Parathyroid adenoma (tissue), 2 donors: ENCODE results near the gene STUM.

Experiments used
- H2AFZ ChIP-seq: fragments of 300-600 bp; sonication (generic); one replicate; pipeline ENCODE4 v1.7.0; 2017; ENCODE audit warnings: antibody characterized with exemption, mild to moderate bottlenecking
- H3K27ac ChIP-seq: fragments of 300-600 bp; sonication (generic); one replicate; pipeline ENCODE4 v1.7.0; 2017
- H3K27me3 ChIP-seq: fragments of 300-600 bp; sonication (generic); one replicate; pipeline ENCODE4 v1.7.0; 2017; ENCODE audit warnings: low read length; ENCODE audit not compliant: control insufficient read depth, insufficient read depth
- H3K36me3 ChIP-seq: fragments of 300-600 bp; sonication (generic); one replicate; pipeline ENCODE4 v1.7.0; 2017; ENCODE audit warnings: low read length; ENCODE audit not compliant: control insufficient read depth, insufficient read depth
- H3K4me1 ChIP-seq: fragments of 300-600 bp; sonication (generic); one replicate; pipeline ENCODE4 v1.7.0; 2017; ENCODE audit warnings: control low read depth
- H3K4me2 ChIP-seq: fragments of 300-600 bp; sonication (generic); one replicate; pipeline ENCODE4 v1.7.0; 2017; ENCODE audit warnings: low read length
- H3K4me3 ChIP-seq: fragments of 300-600 bp; sonication (generic); one replicate; pipeline ENCODE4 v1.7.0; 2017; ENCODE audit warnings: low read depth, low read length
- H3K79me2 ChIP-seq: fragments of 300-600 bp; sonication (generic); one replicate; pipeline ENCODE4 v1.7.0; 2017; ENCODE audit warnings: control low read depth
- H3K9ac ChIP-seq: fragments of 300-600 bp; sonication (generic); one replicate; pipeline ENCODE4 v1.7.0; 2017; ENCODE audit warnings: mild to moderate bottlenecking
- H3K9me3 ChIP-seq: fragments of 300-600 bp; sonication (generic); one replicate; pipeline ENCODE4 v1.7.0; 2017; ENCODE audit warnings: low read length; ENCODE audit not compliant: control insufficient read depth
- TF ChIP-seq, protein P1 (sequence below): fragments of 300-600 bp; sonication (generic); IDR thresholded peaks from one replicate; pipeline ENCODE4 v1.7.0; 2017; ENCODE audit warnings: antibody characterized with exemption, mild to moderate bottlenecking
- donor health status: primary hyperparathyroidism.

The STUM gene

DNA sequence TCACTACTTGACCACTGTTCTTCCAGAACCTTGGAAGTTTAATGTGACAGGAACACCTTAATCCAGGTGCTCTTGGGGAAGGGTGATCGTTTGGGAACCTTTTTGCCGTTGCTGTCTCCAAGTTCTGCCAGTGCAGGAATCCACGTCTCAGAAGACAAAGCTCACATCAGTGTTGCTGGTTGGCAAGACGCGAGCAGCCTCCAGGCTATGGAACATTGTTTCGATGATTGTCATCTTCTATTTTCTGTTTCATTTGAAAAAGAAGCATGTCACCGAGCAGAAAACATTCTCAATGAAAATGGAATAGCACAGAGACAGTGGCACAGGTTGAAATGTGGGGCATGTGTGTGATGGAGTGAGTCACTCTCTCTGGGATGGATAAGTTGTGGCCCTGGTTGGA lies 11.7 kb downstream of the STUM start:
- H3K79me2 ChIP-seq: no peaks in the 10 kb centered on the region
- no peaks in the 10 kb centered on the region for H3K36me3 ChIP-seq
- H3K27ac ChIP-seq: no peak overlapping the region
- H3K27me3 ChIP-seq: no peaks in the 10 kb centered on the region
- no peak overlapping the region for H2AFZ ChIP-seq
- H3K4me3 ChIP-seq: no peak overlapping the region
- no peak overlapping the region for H3K9ac ChIP-seq
- H3K4me2 ChIP-seq: no peak overlapping the region
- TF ChIP-seq, protein P1, sequence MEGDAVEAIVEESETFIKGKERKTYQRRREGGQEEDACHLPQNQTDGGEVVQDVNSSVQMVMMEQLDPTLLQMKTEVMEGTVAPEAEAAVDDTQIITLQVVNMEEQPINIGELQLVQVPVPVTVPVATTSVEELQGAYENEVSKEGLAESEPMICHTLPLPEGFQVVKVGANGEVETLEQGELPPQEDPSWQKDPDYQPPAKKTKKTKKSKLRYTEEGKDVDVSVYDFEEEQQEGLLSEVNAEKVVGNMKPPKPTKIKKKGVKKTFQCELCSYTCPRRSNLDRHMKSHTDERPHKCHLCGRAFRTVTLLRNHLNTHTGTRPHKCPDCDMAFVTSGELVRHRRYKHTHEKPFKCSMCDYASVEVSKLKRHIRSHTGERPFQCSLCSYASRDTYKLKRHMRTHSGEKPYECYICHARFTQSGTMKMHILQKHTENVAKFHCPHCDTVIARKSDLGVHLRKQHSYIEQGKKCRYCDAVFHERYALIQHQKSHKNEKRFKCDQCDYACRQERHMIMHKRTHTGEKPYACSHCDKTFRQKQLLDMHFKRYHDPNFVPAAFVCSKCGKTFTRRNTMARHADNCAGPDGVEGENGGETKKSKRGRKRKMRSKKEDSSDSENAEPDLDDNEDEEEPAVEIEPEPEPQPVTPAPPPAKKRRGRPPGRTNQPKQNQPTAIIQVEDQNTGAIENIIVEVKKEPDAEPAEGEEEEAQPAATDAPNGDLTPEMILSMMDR: no peak
- H3K4me1 ChIP-seq: no peaks in the 10 kb centered on the region
- no peaks in the 10 kb centered on the region for H3K9me3 ChIP-seq

DNA sequence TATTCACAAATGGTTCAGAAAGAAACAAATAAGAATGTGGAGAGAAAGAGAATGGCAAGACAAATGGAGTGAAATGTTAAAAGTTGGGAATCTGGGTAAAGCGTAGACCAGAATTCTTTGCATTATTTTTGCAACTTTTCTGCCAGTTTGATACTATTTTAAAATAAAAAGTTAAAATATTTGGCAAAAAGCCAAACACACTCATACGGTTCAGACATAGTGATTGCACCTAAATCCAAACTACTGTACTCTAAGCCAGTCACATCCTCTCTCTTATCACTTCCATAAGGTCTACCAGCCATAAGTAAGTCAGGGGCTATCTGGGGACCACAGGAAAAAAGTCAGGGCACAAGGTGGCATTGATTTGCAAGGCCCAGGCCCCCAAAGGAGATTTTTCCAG lies 14.4 kb downstream of the STUM start:
- Histone ChIP-seq H3K4me1 (no peaks in the 10 kb centered on the region), H3K79me2 (no peaks in the 10 kb centered on the region), H3K27me3 (no peaks in the 10 kb centered on the region), H3K27ac (no peak overlapping the region), H3K9me3 (no peaks in the 10 kb centered on the region), H2AFZ (no peak overlapping the region), H3K36me3 (no peaks in the 10 kb centered on the region), H3K4me2 (no peak overlapping the region), H3K4me3 (no peak overlapping the region), H3K9ac (no peak overlapping the region)
- TF ChIP-seq, protein P1: no peak

DNA sequence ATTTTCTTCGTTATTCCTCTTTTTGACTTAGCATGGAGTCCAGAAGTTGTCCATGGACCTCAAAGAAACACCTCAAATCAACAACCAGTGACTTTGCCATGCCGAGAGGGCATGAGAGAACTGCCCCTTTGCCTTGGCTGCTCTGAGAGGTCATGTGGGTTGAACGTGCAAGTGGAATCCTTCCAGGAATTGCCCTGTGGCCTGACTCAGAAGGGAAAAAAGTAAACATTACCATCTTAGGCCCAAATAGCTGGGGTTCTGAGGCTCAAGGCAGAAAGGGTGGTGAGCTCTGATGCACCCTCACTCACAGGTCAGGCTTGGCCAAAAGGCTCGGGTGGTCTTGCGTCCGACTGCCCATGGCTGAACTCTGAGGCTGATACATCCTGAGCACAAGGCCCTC lies 15.1 kb downstream of the STUM start:
- H3K4me1 ChIP-seq: no peaks in the 10 kb centered on the region
- no peaks in the 10 kb centered on the region for H3K27me3 ChIP-seq
- no peaks in the 10 kb centered on the region for H3K36me3 ChIP-seq
- H3K4me2 ChIP-seq: no peak overlapping the region
- no peak overlapping the region for H3K4me3 ChIP-seq
- TF ChIP-seq, protein P1: no peak
- H3K9me3 ChIP-seq: no peaks in the 10 kb centered on the region
- H2AFZ ChIP-seq: no peak overlapping the region
- H3K9ac ChIP-seq: no peak overlapping the region
- no peaks in the 10 kb centered on the region for H3K79me2 ChIP-seq
- H3K27ac ChIP-seq: no peak overlapping the region

DNA sequence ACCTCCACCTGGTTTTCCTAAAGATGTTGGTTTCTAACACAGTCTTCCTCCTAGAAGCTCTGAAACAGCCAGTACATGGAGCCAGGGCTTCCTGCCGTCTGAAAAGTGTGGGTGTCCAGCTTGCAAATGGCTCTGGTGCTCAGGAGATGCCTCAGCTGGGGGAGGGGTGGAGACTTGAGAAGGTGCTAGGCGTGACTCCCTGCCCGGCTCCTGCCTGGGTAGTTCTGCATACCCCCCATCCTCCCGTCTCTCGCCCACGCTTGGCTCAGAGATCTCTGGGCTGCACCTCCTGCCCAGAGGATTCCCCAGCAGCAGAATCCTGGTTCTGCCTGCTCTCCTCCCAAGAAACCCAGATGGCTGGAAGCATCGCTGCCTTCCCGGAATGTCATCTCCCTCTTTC lies 16.9 kb downstream of the STUM start:
- H3K27ac ChIP-seq: no peak overlapping the region
- no peaks in the 10 kb centered on the region for H3K4me1 ChIP-seq
- H3K9me3 ChIP-seq: no peaks in the 10 kb centered on the region
- no peak overlapping the region for H3K4me2 ChIP-seq
- no peak overlapping the region for H3K4me3 ChIP-seq
- no peaks in the 10 kb centered on the region for H3K36me3 ChIP-seq
- no peaks in the 10 kb centered on the region for H3K27me3 ChIP-seq
- TF ChIP-seq, protein P1: no peak
- H3K79me2 ChIP-seq: no peaks in the 10 kb centered on the region
- H3K9ac ChIP-seq: no peak overlapping the region
- H2AFZ ChIP-seq: no peak overlapping the region

DNA sequence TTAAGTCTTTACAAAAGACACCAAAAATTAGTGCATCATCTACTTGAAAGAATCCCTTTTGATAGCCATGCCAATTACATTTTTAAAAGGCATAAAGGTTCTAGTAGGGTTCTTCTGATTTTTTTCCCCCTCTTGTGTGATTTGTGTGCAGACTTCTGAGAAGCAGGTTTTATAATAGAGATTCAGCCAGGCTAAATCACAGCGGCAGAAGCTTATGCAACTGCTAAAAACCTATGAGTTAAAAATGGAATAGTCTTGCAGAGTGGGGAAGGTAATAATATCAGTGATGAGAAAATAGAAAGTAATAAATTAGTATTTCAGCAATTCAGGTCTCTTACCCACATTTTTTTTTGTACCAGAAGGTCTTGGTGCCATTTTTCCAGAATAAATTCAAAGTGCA lies 17.7 kb downstream of the STUM start:
- H3K27me3 ChIP-seq: no peaks in the 10 kb centered on the region
- no peak overlapping the region for H3K27ac ChIP-seq
- H3K4me3 ChIP-seq: no peak overlapping the region
- H3K9me3 ChIP-seq: no peaks in the 10 kb centered on the region
- TF ChIP-seq, protein P1: no peak
- H2AFZ ChIP-seq: no peak overlapping the region
- H3K9ac ChIP-seq: no peak overlapping the region
- H3K4me1 ChIP-seq: no peaks in the 10 kb centered on the region
- no peaks in the 10 kb centered on the region for H3K36me3 ChIP-seq
- H3K4me2 ChIP-seq: no peak overlapping the region
- H3K79me2 ChIP-seq: no peaks in the 10 kb centered on the region
